ENCODE data around the gene CNR2.
"Not testable (repeated sequence)": the region's sequence is repeated elsewhere in the genome, so short reads cannot be mapped to it uniquely, and the experiment has no call there.

CNR2 gene

DNA sequence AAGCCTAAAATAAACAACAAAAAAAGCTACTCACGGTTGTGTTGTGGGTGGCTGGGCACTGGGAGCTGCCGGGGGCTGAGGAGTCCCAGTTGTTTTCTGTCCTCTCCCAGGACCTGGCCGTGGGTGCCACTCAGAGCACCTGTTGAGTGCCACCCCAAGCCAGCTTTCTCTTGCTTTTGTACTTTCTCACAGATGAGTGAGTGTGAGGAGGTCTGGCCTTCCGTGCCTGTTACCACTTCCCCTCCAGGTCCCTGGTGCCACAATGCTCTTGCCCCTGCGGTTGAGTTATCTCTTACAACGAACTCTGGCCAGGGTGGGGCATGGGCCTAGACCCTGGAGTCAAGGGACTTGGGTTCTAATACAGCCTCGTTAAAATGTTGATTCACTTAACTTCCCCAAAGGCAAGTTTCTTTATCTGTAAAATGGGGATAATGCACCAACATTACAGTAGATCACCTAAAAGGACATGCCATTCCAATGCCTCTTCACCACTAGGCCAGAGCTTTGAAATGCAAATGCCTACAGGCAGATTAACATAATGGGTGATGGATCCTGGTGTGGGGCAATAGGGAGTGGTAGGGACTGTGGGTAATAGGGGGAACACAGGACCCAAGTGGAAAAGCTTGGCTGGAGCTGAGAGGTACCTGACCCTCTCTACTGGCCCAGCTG, at the start of gene CNR2:
CNR2 (minus strand) TSS at position 151 of the 669 bp plus-strand sequence. CDS start 37,745 bp downstream, outside the sequence.
- no peak for DNase-seq (ENCODE audit: low spot score)

GRCh38 chr1:23960291-23961020, 47.3 kb upstream of the CNR2 start:
- peak; percentile 43 for DNase-seq (ENCODE audit: low spot score)

DNA sequence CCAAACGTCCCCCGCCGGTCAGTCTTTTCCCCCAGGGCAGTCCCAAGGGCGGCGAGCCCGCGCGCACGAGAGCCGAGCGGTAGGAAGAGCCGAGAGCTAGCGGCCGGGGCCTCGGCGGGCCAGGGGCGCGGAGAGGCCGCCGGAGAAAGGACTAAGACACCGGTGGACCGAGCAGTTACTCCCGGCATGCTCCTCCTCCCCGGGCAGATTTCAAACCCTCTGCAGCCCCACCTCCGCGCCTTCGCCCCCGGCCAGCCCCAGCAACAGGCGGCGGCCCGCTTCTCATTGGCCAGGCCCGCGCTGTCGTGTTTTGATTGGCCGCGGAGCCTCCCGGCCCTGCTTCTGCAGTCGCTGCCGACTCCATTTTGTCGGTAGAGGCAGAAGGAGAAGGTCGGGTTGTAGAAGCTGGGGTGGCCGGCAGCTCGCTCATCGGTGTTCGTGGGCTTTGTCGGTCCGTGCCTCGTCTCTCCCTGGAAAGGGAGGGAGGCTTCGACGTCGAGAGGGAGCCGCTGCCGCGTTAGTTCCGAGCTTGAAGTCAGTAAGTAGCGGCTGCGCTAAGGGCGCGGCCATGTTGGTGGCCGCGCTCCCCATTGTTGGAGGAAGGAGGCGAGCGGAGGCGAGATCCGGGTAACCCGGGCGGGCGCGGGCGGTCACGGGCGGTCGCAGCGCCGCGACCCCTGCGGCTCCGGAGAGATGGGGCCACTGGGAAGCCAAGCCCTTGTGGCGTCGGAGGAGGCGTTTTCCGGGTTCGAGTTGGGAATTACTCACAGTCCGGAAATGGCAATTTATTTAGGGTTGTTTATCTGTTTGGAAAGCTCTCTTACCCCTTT, 46.5 kb upstream of the CNR2 start, which contains the start of gene PNRC2:
PNRC2 (plus strand) TSS at position 368 of the 830 bp plus-strand sequence. CDS start 1,630 bp downstream, outside the sequence.
- DNase-seq (ENCODE audit: low spot score), result peak; percentile 98

- DNase-seq (ENCODE audit: low spot score), result peak; percentile 84
These were observed 45.8 kb upstream of the CNR2 start for GRCh38 chr1:23958810-23959460.

DNA sequence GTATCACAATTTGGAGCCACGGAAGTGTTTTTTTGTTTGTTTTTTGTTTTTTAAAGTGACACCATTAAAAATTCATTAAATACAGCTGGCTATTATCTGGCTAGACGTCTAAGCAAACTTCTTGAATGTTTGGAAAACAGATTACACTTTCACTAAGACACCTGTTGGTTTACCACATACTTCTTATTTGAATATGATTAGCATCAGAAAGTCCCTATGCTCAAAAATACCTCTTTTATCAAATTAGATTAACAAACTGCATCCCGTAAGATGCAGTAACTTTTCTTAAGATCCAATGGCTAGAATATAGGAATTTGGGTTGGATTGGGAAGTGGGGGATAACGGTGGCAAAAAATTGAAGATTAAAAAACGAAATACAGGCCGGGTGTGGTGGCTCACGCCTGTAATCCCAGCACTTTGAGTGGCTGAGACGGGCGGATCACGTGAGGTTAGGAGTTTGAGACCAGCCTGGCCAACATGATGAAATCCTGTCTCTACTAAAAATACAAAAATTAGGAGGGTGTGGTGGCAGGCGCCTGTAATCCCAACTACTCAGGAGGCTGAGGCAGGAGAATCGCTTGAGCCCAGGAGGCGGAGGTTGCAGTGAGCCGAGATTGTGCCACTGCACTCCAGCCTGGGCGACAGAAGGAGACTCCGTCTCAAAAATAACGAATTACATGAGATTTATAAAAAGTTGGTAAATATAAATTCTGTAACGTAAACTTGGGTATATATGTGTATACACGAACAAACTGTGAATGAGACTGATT, 45.1 kb upstream of the CNR2 start:
- not testable (repeated sequence) for DNase-seq (ENCODE audit: low spot score)

- no peak for DNase-seq (ENCODE audit: low spot score)
These were observed 43.9 kb upstream of the CNR2 start for GRCh38 chr1:23957096-23957495.

DNA sequence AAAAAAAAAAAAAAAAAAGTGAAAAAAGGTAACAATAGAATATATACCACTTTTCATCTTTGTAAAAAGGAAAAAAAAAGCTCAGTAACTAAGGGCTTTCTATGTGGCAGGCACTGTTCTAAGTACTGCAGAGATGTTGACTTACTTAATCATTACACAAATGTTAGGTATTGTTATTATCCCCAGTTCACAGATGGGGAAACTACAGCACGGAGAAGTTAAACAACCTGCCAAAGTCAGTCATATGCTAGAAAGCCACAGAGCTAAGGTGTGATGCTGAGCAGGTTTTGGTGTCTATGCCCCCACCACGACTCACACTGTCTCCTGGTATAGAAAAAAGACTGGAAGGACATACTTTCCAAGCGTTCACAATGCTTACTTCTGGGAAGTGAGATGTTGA, 39.9 kb upstream of the CNR2 start:
- DNase-seq (ENCODE audit: low spot score), result no peak

GRCh38 chr1:23947366-23947765, 34.2 kb upstream of the CNR2 start:
- no peak for DNase-seq (ENCODE audit: low spot score)

GRCh38 chr1:23936481-23937176, 23.5 kb upstream of the CNR2 start:
- DNase-seq (ENCODE audit: low spot score), result no peak

GRCh38 chr1:23931491-23931880, 18.3 kb upstream of the CNR2 start:
- DNase-seq (ENCODE audit: low spot score), result no peak

DNA sequence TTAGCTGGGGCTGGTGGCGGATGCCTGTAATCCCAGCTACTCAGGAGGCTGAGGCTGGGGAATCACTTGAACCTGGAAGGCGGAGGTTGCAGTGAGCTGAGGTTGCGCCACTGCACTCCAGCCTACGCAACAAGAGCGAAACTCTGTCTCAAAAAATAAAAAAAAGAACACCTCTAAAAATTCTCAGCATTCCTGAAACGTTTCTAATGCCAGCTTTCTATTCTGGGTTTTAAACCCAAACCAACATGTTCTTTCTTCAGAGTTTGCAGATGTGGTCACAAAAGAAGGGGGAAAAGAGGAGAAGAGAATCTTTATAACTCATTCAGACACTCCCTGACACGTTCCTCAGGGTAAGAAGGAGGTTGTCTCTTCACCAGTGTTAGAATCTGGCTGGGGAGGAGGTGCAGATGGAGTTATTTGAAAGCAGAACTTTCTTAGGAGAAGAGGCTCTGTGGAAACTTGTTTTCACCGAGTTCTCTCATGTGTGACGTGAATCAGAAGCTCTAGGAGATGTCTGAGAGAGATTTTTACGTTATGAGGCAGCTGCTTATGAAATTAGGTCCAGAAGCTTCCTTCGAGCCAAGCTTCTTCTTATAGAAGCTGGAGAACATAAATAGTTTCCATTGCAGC, 17.8 kb upstream of the CNR2 start:
- DNase-seq (ENCODE audit: low spot score), result no peak

DNA sequence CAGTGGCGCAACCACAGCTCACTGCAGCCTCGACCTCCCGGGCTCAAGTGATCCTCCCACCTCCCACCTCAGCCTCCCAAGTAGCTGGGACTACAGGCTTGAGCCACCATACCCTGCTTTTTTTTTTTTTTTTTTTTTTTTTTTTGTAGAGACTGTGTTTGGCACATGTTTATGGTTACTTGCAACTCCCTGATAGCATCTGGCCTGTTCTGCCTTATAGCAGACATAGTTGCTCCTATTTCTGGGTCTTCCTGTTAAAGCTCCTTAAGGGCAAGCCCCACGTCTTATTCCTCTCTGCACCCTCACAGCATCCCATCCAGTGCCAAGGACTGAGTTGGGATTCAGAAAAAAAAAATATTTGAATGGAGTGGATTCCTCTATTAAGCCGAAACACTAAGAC, 17.1 kb upstream of the CNR2 start:
- no peak for DNase-seq (ENCODE audit: low spot score)

DNA sequence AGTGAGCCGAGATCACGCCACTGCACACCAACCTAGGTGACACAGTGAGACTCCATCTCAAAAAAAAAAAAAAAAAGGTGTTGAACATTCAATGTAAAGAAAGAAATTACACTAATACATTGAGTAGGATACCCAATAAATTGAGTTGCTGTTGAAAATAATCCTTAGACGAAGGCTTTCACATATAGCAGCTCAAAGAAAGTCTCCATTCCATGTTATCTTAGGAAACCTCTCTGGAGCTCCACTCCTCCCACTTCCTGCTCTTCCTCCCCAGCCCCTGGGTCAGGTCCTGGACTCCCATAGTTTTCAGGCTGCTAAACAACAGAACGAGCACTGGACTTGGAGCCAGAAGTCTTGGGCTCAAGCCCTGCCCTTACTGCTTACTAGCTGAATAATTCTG, 15.6 kb upstream of the CNR2 start:
- no peak for DNase-seq (ENCODE audit: low spot score)

- no peak for DNase-seq (ENCODE audit: low spot score)
These were observed 13.9 kb upstream of the CNR2 start for GRCh38 chr1:23927097-23927496.

GRCh38 chr1:23925279-23925678, 12.1 kb upstream of the CNR2 start:
- no peak for DNase-seq (ENCODE audit: low spot score)

DNA sequence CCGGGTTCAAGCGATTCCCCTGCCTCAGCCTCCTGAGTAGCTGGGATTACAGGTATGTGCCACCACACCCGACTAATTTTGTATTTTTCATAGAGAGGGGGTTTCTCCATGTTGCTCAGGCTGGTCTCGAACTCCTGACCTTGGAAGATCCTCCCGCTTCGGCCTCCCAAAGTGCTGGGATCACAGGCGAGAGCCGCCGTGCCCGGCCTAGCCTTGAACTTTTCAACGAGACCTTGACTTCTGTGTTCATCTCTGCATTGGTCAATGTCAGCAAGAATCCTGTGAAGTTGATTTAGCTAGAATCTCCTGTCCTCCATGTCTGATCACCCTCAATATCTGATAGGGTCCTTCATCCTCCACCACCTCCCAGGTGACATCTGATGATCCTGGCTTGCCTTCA, 11.4 kb upstream of the CNR2 start:
- DNase-seq (ENCODE audit: low spot score), result no peak

DNA sequence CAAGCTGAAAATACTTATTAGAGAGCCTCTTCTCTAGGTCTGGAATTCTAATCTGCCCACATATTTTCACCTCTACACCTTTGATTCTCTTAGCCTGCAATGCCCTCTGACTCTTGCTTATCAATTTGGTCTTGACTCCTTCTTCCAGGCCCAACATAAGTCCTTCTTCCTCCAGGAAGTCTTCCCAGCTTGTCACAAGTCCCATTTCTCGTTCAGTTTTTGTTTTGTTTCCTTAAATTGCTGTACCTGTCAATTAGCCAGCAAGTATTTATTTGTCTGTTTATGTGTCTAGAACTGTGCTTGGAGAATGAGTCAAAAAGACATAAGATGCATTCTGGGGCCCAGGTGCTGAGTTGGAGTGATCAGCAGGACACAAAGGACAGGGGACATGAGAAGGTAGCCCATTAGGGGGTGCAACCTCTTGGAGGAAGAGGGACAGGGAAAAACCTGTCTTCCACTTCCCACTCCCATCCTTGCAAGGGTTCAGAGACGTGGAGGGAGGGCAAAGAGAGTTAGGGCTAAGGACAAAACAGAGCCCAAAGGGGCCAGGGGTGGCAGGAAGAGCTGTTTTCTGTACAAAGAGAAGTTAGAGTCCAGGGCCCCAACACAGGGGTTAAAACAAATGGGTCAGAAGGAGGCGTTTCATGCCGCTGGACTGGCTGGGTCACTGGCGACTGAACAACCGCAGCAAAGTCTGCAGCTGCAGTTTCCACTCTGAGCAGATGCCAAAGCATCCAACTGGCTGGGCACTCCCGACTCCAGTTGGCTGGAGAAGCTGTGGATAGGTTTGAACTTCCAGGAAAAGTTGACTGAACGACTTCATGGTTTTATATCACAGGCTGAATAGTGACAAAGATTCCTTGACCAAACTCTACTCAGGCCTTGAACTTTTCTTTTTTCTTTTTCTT, 10.7 kb upstream of the CNR2 start:
- no peak for DNase-seq (ENCODE audit: low spot score)

DNA sequence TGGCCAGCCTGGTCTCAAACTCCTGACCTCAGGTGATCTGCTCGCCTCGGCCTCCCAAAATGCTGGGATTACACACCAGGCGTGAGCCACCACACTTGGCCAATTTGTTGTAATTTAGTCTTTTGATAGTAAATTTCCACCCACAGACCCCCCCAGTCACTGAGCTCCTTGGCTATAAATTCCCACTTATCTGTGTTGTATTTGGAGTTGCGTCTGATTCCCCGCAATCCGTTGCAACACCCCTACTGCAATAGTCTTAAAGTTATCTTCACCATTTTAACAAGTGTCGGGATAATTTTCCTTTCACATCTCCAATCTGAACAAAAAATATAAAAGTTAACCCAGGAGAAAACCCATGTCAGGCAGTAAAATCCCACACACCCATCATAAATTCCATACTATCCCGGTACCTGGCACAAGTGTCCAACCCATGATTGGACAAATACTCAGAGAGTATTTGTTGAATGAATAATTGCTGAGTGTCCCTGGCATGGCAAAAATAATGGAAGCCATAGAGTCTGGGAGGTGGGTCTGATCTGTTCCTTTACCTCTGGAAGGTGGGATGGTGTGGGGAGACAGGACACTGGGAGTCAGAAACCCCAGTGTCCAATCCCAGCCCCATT, 9.3 kb upstream of the CNR2 start:
- no peak for DNase-seq (ENCODE audit: low spot score)
